ENCODE measurements around the gene TAS1R1. TPM values are rescaled to one million over a fixed set of nuclear protein-coding genes. Genes with fewer than 3 reads are reported as not detected.
A peak's percentile ranks its signal among the peaks of the same experiment; 100 is the strongest.

TAS1R1 gene
- total and polyA plus RNA-seq, 9 of the 15 experiments (the other 6 are each of a cell fraction or from before 2014, with no cell fraction given), result 0.06 TPM; not detected in 8

DNA sequence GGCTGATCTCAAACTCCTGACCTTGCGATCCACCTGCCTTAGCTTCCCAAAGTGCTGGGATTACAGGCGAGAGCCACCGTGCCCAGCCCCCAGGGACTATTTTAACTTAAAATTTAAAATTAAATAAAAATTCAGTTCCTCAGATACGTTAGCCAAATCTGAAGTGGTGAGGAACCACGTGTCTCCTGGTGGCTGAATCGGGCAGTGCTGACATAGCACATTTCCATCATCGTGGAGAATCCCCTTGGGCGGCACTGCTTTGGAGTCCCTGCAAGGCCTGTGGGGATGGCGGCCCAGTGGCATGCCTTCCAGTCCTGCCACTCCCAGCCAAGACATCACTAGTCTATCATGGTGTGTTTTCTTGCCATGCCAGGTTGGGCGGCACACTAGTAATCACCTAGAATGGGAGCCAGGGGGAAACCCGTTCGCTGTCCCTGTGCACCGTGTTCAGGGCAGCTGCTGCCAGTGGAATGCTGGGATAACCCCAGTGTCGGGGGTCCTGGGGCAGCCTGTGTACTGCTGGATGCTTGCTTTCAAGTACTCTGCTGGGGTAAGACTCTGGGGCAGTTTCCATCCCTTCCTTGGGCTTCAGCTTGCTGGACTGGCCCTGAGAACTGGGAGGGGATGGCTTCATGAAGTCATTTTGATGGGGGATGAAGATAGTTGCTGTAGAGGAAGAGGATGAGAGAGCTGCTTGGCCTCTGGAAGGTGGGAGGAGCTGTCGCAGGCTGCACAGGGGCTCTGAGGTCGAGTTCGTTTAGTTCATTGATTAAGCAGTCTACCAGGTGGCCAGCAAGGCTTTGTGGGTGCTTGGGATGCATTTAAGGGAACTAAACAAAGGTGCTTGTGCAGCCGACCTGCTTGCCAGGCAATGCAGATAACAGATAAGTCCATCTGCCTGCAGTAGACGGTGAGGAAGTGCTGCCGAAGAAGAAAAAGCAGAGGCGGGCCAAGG lies 29.3 kb downstream of the TAS1R1 start (continued):
- TF ChIP-seq, protein P1, sequence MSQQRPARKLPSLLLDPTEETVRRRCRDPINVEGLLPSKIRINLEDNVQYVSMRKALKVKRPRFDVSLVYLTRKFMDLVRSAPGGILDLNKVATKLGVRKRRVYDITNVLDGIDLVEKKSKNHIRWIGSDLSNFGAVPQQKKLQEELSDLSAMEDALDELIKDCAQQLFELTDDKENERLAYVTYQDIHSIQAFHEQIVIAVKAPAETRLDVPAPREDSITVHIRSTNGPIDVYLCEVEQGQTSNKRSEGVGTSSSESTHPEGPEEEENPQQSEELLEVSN (IDR thresholded peaks at IDR 0.05; ENCODE audit: borderline replicate concordance in 1 of 2, extremely low read depth in 1 of 2, insufficient read depth in 1 of 2, insufficient read length in 1 of 2, low read depth in 1 of 2, low read length in 1 of 2, poor library complexity in 1 of 2, severe bottlenecking in 1 of 2), result peak in 1 of 2 experiments; percentile 26
- TF ChIP-seq C11orf30 (IDR thresholded peaks at IDR 0.05; ENCODE audit: low read depth) (peak; percentile 90), MTF1 (CRISPR knock-in tag; IDR thresholded peaks at IDR 0.05; ENCODE audit: borderline replicate concordance) (no peak), RCOR1 (IDR thresholded peaks at IDR 0.05; ENCODE audit: borderline replicate concordance in 1 of 2, low read depth in 2 of 2, low read length in 2 of 2) (peak in 1 of 2 experiments; percentile 66; a peak in 1 of 4 replicates), ZNF133 (CRISPR knock-in tag; IDR thresholded peaks at IDR 0.05) (no peak), ERF (CRISPR knock-in tag; IDR thresholded peaks at IDR 0.05) (no peak), SUPT5H (IDR thresholded peaks at IDR 0.05) (no peak), NR4A1 (CRISPR knock-in tag; IDR thresholded peaks at IDR 0.05) (no peak), NR4A1 (tag; IDR thresholded peaks at IDR 0.05) (no peak), SMARCB1 (IDR thresholded peaks at IDR 0.05; ENCODE audit: insufficient read length, low read depth) (no peak), CHD1 (IDR thresholded peaks at IDR 0.05; ENCODE audit: low read length) (no peak), CBFA2T2 (conservative IDR thresholded peaks at IDR 0.05) (0 out of 2 replicates have a peak, but pooled peaks have one; percentile 30)
- TF ChIP-seq, protein P2, sequence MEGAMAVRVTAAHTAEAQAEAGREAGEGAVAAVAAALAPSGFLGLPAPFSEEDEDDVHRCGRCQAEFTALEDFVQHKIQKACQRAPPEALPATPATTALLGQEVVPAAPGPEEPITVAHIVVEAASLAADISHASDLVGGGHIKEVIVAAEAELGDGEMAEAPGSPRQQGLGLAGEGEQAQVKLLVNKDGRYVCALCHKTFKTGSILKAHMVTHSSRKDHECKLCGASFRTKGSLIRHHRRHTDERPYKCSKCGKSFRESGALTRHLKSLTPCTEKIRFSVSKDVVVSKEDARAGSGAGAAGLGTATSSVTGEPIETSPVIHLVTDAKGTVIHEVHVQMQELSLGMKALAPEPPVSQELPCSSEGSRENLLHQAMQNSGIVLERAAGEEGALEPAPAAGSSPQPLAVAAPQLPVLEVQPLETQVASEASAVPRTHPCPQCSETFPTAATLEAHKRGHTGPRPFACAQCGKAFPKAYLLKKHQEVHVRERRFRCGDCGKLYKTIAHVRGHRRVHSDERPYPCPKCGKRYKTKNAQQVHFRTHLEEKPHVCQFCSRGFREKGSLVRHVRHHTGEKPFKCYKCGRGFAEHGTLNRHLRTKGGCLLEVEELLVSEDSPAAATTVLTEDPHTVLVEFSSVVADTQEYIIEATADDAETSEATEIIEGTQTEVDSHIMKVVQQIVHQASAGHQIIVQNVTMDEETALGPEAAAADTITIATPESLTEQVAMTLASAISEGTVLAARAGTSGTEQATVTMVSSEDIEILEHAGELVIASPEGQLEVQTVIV (CRISPR knock-in tag; IDR thresholded peaks at IDR 0.05; ENCODE audit: borderline replicate concordance), result no peak
- TF ChIP-seq, protein P3, sequence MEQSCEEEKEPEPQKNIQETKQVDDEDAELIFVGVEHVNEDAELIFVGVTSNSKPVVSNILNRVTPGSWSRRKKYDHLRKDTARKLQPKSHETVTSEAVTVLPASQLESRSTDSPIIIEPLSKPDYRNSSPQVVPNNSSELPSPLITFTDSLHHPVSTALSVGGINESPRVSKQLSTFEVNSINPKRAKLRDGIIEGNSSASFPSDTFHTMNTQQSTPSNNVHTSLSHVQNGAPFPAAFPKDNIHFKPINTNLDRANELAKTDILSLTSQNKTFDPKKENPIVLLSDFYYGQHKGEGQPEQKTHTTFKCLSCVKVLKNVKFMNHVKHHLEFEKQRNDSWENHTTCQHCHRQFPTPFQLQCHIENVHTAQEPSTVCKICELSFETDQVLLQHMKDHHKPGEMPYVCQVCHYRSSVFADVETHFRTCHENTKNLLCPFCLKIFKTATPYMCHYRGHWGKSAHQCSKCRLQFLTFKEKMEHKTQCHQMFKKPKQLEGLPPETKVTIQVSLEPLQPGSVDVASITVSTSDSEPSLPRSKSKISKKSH (CRISPR knock-in tag; IDR thresholded peaks at IDR 0.05), result no peak
- TF ChIP-seq, protein P4, sequence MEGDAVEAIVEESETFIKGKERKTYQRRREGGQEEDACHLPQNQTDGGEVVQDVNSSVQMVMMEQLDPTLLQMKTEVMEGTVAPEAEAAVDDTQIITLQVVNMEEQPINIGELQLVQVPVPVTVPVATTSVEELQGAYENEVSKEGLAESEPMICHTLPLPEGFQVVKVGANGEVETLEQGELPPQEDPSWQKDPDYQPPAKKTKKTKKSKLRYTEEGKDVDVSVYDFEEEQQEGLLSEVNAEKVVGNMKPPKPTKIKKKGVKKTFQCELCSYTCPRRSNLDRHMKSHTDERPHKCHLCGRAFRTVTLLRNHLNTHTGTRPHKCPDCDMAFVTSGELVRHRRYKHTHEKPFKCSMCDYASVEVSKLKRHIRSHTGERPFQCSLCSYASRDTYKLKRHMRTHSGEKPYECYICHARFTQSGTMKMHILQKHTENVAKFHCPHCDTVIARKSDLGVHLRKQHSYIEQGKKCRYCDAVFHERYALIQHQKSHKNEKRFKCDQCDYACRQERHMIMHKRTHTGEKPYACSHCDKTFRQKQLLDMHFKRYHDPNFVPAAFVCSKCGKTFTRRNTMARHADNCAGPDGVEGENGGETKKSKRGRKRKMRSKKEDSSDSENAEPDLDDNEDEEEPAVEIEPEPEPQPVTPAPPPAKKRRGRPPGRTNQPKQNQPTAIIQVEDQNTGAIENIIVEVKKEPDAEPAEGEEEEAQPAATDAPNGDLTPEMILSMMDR (IDR thresholded peaks at IDR 0.05 in 2 of 3, conservative IDR thresholded peaks at IDR 0.05 in 1 of 3; ENCODE audit: insufficient read depth in 2 of 3, low read depth in 1 of 3, low read length in 3 of 3), result peak in 1 of 3 experiments; percentile 15; a peak in 1 of 6 replicates
